Hepatic stellate cell (primary cell): Measurements from ENCODE around the gene TRIP4.
"Not testable (repeated sequence)": the region's sequence is repeated elsewhere in the genome, so short reads cannot be mapped to it uniquely, and the experiment has no call there.

Experiments used
- DNase-seq: peaks from one replicate; pipeline ENCODE4 v3.0.0; 2011; ENCODE audit warnings: low spot score

Gene TRIP4

DNA sequence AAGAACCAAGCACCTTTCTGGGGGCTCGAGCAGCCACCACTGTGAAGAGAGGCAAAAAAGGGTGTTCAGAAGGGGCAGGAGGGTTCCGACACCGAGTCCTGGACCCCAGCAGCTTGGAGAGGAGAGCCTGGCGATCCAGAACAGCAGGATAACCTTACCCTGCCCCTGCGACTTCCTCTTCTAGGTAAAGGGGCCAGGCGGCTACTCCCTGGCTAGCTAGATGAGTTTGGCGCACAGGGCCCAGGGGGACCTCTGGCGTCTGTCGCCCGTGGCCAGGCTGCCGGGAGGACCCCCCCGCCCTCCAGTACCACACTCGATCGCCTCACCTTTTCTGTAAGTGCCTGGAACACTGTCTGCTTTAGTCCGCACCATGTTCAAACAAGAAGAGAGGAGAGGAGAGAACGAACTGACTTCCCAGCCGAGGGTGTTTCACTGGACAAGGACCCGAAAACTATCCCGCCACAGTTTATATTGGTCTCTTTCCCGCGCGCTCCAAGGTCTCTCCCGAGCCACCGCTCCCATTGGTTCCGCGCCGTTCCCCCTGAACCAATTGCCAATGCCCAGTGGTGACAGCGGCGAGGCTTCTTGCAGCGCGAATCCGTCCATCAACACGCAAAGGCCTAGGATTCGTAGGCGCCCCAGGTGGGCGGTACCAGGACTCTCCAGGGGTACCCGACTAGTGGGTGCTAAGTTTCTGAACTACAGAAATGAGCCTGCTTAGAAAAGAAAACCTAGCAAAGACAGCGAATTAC lies 6.5 kb upstream of the TRIP4 start, which contains the start of gene PCLAF:
Gene PCLAF (minus strand): TSS at position 442 of the 752 bp plus-strand sequence. CDS start 70 bp downstream, at position 372.
- DNase-seq = peak; percentile 99

- no peak for DNase-seq
Observed at GRCh38 chr15:64383760-64384159, 3.9 kb upstream of the TRIP4 start.

- no peak for DNase-seq
Observed at GRCh38 chr15:64386291-64386690, 1.3 kb upstream of the TRIP4 start.

- no peak for DNase-seq
Observed at GRCh38 chr15:64389036-64389435, 1.4 kb downstream of the TRIP4 start.

DNA sequence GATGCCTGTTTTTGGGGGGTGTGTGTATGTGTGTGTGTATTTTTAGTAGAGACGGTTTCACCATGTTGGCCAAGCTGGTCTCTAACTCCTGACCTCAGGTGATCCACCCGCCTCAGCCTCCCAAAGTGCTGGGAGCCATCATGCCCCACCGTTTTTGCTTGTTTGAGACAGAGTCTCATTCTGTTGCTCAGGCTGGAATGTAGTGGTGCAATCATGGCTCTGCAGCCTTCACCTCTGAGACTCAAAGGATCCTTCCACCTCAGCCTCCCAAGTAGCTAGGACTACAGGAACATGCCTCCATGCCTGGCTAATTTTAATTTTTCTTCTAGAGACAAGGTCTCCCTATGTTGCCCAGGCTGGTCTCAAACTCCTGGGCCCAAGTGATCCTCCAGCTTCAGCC lies 4.8 kb downstream of the TRIP4 start:
- DNase-seq = not testable (repeated sequence)

DNA sequence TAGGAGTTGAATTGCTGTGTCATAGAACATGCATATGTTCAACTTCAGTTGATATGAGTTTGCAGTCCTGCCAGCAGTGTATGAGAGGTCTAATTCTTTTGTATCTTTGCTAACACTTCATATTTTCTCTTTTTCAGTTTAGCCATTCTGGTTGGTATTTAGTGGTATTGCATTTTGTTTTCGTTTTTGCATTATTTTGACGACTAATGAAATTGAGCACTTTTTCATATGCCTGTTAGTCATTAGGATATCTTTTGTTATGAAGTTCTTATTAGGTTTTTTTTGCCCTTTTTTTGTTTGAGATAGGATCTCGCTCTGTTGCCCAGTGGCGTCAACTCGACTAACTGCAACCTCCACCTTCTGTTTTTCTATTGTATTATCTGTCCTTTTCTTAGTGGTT lies 9.2 kb downstream of the TRIP4 start:
- DNase-seq = no peak

DNA sequence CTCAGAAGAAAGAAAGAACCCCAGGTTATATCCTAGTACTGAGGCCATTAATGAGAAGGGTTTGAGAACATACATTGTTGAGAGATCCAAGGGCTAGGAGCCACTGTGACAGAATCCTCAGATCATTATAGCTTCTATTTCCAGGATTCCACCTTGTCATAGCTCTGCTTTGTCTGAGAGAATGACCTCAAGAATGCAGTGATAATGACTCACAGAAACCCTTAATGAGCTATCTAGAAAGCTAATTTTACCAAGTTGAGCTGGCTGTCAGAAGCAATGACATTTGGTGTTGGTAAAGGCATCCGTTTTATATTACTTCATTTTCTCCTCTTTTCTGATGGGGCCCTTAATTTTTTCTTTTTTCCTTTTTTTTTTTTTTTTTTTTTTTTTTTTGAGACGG lies 10.9 kb downstream of the TRIP4 start:
- DNase-seq = no peak

DNA sequence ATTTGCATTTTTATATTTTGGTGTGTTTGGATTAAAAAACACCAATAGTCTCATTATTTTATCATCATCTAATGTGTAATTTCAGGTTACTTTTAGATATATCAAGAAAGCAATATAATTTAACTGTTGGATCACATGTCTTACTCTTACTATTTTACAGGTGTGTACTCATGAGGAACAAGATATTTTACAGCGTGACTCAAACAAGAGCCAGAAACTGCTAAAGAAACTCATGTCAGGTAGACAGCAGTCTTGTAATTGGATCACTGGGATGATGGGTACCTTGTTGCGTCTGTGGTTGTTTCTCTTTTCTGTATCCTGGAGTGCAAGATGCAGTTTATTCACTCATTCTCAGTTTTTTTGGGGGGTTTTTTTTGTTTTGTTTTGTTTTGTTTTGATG lies 12.9 kb downstream of the TRIP4 start:
- no peak for DNase-seq

DNA sequence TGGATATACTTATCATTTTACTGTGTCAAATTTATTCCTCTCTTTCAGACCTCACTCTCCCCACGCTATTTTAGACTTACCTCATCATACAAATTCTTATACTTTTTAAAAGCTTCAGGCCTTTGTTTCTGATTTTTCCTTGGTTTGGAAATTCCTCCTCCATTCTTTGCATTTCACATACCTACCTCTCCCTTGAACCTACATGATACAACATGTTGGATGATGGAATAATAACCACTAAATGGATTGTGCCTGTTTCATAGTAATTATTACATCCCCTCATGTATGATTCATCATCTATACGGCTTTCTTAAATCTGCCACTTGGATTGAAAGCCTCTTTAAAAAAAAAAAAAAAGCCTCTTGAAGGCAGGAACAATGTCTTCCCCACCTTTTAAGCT lies 24.6 kb downstream of the TRIP4 start:
- no peak for DNase-seq

DNA sequence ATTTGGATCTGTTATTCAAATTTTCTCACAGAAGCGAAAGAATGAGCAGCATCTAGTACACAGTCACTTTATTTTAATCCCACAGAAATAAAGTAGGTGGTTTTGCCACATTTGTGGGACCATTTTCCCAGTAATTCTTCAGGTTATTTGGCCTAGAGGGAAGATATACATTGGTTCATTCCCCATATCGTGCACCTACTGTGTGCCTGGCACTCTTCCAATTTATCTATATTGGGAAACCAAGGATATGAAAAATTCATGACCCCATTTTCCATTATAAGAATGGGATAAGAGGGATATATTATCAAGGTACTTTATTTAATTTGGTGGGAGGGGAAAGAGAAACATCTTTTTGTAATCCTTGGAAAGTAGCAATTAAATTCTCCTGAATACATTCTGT lies 35.1 kb downstream of the TRIP4 start:
- DNase-seq = no peak

GRCh38 chr15:64423970-64424369 lies 36.3 kb downstream of the TRIP4 start:
- no peak for DNase-seq

GRCh38 chr15:64425221-64425620 lies 37.6 kb downstream of the TRIP4 start:
- no peak for DNase-seq

DNA sequence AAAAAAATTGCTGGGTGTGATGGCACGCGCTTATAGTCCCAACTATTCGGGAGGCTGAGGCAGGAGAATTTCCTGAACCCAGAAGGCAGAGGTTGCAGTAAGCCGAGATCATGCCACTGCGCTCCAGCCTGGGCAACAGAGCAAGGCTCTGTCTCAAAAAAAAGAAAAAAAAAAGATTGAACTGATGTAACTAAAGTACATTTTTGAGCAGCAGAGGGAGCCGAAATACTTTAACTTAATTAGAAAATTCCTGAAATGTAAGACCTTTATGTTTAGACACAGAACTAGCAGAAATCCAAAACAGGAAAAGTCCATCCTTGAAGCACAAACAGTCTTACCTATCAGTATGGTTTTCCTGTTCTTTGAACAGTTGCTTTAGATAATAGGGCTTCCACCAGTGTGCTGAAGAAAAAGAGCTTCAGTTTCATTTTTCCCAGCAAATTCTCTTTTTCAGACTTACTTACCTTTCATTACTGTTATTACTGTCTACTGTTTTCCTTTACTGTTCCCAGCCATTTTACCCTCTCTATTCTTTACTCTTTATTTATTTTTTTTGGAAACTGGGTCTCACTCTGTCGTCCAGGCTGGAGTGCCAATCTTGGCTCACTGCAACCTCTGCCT lies 39.3 kb downstream of the TRIP4 start:
- DNase-seq = no peak

- DNase-seq = no peak
Observed at GRCh38 chr15:64429448-64429847, 41.8 kb downstream of the TRIP4 start.

- DNase-seq = peak; percentile 30
Observed at GRCh38 chr15:64430000-64430735, 42.5 kb downstream of the TRIP4 start.

DNA sequence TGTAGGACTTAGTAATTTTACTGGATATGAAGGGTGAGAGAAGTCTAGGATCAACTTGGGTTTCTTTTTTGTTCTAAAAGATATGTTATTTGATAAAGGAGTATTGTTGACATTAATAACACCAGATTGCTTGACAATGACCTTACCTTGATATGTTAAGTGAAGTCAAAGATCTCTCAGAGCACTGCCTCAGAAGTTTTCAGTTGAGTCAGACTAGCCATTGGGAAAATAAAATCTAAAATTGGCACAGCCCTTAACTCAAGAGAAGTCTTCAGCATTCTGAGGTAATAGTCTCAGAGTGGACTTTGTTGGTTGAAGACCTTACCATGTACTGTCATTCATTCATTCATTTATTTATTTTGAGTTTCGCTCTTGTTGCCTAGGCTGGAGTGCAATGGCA lies 50.3 kb downstream of the TRIP4 start:
- DNase-seq = no peak

DNA sequence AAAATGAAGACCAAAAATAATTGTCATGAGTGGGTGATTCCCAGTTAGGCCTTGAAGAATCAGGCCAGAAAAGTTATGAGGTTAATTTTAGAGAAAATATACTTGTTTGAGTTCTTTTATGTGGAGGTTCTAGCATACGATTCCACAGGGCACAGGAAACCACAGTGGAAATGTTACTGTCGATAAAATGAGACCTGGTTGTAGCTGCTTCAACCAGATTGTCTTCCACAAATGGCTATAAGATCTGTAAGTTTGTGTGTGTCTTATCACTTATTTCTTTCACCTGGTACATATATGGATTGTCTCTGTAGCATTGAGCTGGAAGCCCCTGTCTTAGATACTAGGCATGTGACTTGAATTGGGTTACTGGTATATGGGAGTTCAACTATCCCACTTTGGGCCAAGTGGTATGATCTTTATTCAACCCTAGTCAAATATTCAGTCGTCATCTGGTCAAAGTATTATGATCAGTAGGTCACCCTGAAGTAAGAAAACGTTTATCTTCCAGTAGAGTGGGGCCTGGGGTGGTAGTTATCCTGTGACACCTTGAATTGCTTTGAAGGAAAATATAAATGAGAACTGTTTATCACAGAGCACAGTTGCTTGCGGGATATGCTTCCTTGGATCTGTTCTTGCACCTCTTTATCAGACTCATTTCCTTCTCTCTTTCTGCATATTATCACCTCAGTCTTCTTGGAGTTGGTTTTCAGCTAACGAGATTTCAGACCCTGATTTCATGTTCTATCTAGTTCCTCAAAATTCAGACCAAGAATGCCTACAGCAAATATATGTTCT lies 51.2 kb downstream of the TRIP4 start:
- DNase-seq = no peak

DNA sequence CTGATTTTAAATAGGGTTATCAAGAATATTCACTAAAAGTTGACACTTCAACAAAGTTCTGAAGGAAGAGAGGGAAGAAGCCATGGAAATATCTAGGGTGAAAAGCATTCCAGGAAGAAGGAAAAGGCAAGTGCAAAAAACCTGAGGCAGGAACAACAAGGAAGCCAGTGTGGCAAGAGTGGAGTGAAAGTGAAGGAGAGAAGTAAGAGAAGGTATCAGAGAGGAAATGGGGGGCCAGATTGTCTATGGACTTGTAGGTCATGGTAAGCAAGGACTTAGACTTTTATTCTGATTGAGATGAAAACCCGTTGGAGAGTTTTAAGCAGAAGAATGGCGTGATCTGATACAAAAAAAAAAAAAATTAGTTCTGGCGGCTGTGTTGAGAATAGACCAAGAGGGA lies 54.2 kb downstream of the TRIP4 start:
- DNase-seq = no peak

- DNase-seq = no peak
Observed at GRCh38 chr15:64443016-64443415, 55.4 kb downstream of the TRIP4 start.

DNA sequence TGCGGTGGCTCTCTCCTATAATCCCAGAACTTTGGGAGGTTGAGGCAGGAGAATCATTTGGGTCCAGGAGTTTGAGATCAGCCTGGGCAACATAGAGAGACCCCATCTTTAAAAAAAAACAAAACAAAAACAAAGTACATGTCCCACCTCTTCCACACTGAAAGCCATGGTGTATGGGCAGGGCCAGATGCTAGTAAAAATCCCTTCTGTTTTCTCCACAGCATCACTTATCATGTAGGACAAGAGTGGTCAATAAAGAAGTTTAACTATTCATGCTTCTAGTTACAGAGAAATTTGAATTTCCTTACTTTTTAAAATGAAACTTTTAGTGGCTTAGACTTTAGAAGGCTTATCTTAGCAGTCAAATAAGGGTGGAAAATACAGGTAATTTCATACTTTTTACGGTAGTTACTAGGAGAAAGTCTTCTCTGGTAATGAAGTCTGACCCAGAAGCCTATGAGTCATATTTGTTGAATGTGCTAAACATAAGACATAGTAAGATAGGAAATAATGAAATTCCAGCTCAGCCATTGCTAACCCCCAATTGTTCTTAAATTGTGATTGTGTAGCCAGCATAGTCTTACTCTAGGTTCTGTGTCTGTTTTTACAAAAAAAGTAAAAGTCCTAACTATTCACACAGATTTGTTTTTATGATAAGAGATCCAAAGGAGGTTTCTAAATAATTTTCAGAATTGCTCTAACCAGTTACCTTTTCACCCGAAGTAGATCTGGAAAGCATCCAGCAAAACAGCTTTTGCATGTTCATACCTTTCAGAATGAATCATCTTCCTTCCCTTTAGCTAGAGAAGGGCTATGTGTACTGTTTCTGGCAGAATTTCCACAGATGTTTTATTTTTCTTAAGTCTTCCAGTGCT lies 56.3 kb downstream of the TRIP4 start:
- peak; percentile 68 for DNase-seq

GRCh38 chr15:64444836-64445235 lies 57.2 kb downstream of the TRIP4 start:
- DNase-seq = no peak
